SK-N-SH (cell line): ENCODE data around the gene PRRT4. TPM values are rescaled to one million over a fixed set of nuclear protein-coding genes. Genes with fewer than 3 reads are reported as not detected.

Experiments used
- CTCF ChIA-PET: fragments of 300-600, 350-600 bp; formaldehyde crosslinking; extraction: SDS; loops from one replicate; lab custom pipeline; 2021; lab: Yijun Ruan, JAX
- POLR2A ChIA-PET: fragments of 350-600 bp; sonication (Branson Sonifier 250); formaldehyde crosslinking; extraction: SDS; loops from one replicate; lab custom pipeline; 2020; ENCODE audit warnings: antibody characterized with exemption, inconsistent platforms; lab: Yijun Ruan, JAX
- DNase-seq: peaks from one replicate; pipeline ENCODE4 v3.0.0; 2012
- H2AFZ ChIP-seq: fragments of 200-600 bp; sonication (generic); 2 replicates; pipeline ENCODE4 v1.8.1; 2016; ENCODE audit warnings: antibody characterized with exemption, mild to moderate bottlenecking, low read depth
- H3F3A ChIP-seq: fragments of 200-600 bp; sonication (generic); replicated peaks from 2 replicates; pipeline ENCODE3; 2016; ENCODE audit warnings: antibody characterized with exemption, mild to moderate bottlenecking; ENCODE audit not compliant: insufficient read depth
- H3K27ac ChIP-seq, 2 experiments: fragments of 200-500 bp in 1 of 2; fragments of 200-600 bp in 1 of 2; sonication (Bioruptor generic) in 1 of 2; sonication (generic), shearing (Covaris generic) in 1 of 2; 2 replicates each; pipeline versions ENCODE4 v1.5.1 to v1.6.1; 2014 to 2016; ENCODE audit warnings: low read depth in 2 of 2, inconsistent platforms in 1 of 2, low read length in 1 of 2, mild to moderate bottlenecking in 1 of 2, mixed read lengths in 1 of 2
- H3K27me3 ChIP-seq: fragments of 200-600 bp; sonication (generic), shearing (Covaris generic); 2 replicates; pipeline ENCODE4 v1.6.1; 2016; ENCODE audit warnings: mixed run types; ENCODE audit not compliant: insufficient read depth
- H3K36me3 ChIP-seq, 2 experiments: fragments of 200-500 bp in 1 of 2; fragments of 200-600 bp in 1 of 2; sonication (Bioruptor generic) in 1 of 2; sonication (generic) in 1 of 2; replicated peaks in 1 of 2; 2 replicates each; pipeline versions ENCODE3 to v1.5.1; 2014 to 2016; ENCODE audit warnings: low read length in 1 of 2, mild to moderate bottlenecking in 1 of 2; ENCODE audit not compliant: insufficient read depth in 2 of 2, control insufficient read depth in 1 of 2
- H3K4me1 ChIP-seq, 2 experiments: fragments of 200-500 bp in 1 of 2; fragments of 200-600 bp in 1 of 2; sonication (Bioruptor generic) in 1 of 2; sonication (generic), shearing (Covaris generic) in 1 of 2; 2 replicates each; pipeline versions ENCODE4 v1.5.1 to v1.6.1; 2014 to 2016; ENCODE audit warnings: low read depth in 1 of 2, low read length in 1 of 2, mixed run types in 1 of 2; ENCODE audit not compliant: insufficient read depth in 2 of 2, control insufficient read depth in 1 of 2
- H3K4me2 ChIP-seq: fragments of 200-600 bp; sonication (generic), shearing (Covaris generic); 2 replicates; pipeline ENCODE4 v1.6.1; 2017; ENCODE audit warnings: mixed run types
- H3K4me3 ChIP-seq, 2 experiments: fragments of 200-500 bp in 1 of 2; fragments of 200-600 bp in 1 of 2; sonication (Bioruptor generic) in 1 of 2; sonication (generic), shearing (Covaris generic) in 1 of 2; 2 replicates each; pipeline versions ENCODE4 v1.5.1 to v1.8.1; 2014 to 2016; ENCODE audit warnings: low read depth in 2 of 2, inconsistent platforms in 1 of 2, low read length in 1 of 2, mild to moderate bottlenecking in 1 of 2, mixed read lengths in 1 of 2, moderate library complexity in 1 of 2
- H3K79me2 ChIP-seq: fragments of 200-600 bp; sonication (generic); 2 replicates; pipeline ENCODE4 v1.8.1; 2017; ENCODE audit warnings: mild to moderate bottlenecking; ENCODE audit not compliant: insufficient read depth
- H3K9ac ChIP-seq: fragments of 200-600 bp; sonication (generic); 2 replicates; pipeline ENCODE4 v1.6.1; 2017; ENCODE audit warnings: mixed run types
- H3K9me2 ChIP-seq: fragments of 200-600 bp; sonication (generic); 2 replicates; pipeline ENCODE4 v1.6.1; 2017; ENCODE audit warnings: mixed run types
- H3K9me3 ChIP-seq: fragments of 200-600 bp; sonication (generic); 2 replicates; pipeline ENCODE4 v1.6.1; 2017; ENCODE audit warnings: mixed run types, mild to moderate bottlenecking, moderate library complexity
- H4K20me1 ChIP-seq: fragments of 200-600 bp; sonication (generic); 2 replicates; pipeline ENCODE4 v1.6.1; 2017; ENCODE audit warnings: mild to moderate bottlenecking, mixed run types; ENCODE audit not compliant: insufficient read depth
- EP300 ChIP-seq, 2 experiments: IDR thresholded peaks; 2 replicates each; pipeline versions ENCODE4 v1.4.0 to v1.6.1; 2012; ENCODE audit warnings: borderline replicate concordance in 1 of 2, low read depth in 1 of 2, low read length in 1 of 2
- FOSL2 ChIP-seq: IDR thresholded peaks from 2 replicates; pipeline ENCODE4 v1.4.0; 2012; ENCODE audit warnings: low read depth, mild to moderate bottlenecking, moderate library complexity, borderline replicate concordance
- FOXJ3 ChIP-seq: sonication (generic); formaldehyde crosslinking; IDR thresholded peaks from 2 replicates; pipeline ENCODE4 v1.5.1; 2020; ENCODE audit warnings: mild to moderate bottlenecking, missing genetic modification reagents
- FOXM1 ChIP-seq: IDR thresholded peaks from 2 replicates; pipeline ENCODE4 v1.4.0; 2012; ENCODE audit warnings: low read depth, mild to moderate bottlenecking
- GABPA ChIP-seq: IDR thresholded peaks from 2 replicates; pipeline ENCODE4 v1.4.0; 2012; ENCODE audit warnings: low read depth, mild to moderate bottlenecking
- NRF1 ChIP-seq: IDR thresholded peaks from 2 replicates; pipeline ENCODE4 v1.6.1; 2012; ENCODE audit warnings: low read depth, mild to moderate bottlenecking, low read length
- RCOR1 ChIP-seq: fragments of 150-350 bp; IDR thresholded peaks from 2 replicates; pipeline ENCODE4 v1.6.1; 2017; ENCODE audit warnings: antibody characterized with exemption, low read length
- TCF12 ChIP-seq: IDR thresholded peaks from 2 replicates; pipeline ENCODE4 v1.4.0; 2012
- WGBS: methylation state at CpG from one replicate; pipeline ENCODE4 v1.1.6; 2017; ENCODE audit warnings: low lambda C conversion rate; 5-methylcytosine and 5-hydroxymethylcytosine counted together
- polyA plus RNA-seq, 3 experiments: library from polyadenylated mRNA; depleted of rRNA; stranded (reverse); fragments of >200 nt; gene quantifications; 2 replicates each; pipeline ENCODE4 v1.2.3, GENCODE V29; 2012
- TF ChIP-seq, protein P1 (sequence below): fragments of 150-350 bp; IDR thresholded peaks from 2 replicates; pipeline ENCODE4 v1.6.1; 2017; ENCODE audit warnings: antibody characterized with exemption, low read length, low read depth, borderline replicate concordance

PRRT4 gene
- polyA plus RNA-seq, 1 of the 3 experiments (the other 2 are of a cell fraction): 1.5 TPM

GRCh38 chr7:128362670-128363069, 1.2 kb upstream of the PRRT4 start:
- TF ChIP-seq NRF1: no peak
- TF ChIP-seq, protein P1, sequence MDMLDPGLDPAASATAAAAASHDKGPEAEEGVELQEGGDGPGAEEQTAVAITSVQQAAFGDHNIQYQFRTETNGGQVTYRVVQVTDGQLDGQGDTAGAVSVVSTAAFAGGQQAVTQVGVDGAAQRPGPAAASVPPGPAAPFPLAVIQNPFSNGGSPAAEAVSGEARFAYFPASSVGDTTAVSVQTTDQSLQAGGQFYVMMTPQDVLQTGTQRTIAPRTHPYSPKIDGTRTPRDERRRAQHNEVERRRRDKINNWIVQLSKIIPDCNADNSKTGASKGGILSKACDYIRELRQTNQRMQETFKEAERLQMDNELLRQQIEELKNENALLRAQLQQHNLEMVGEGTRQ: no peak
- TF ChIP-seq RCOR1: no peak
- TF ChIP-seq FOXM1: no peak
- no peak for TF ChIP-seq TCF12
- no peak for TF ChIP-seq FOSL2
- H3K36me3 ChIP-seq: no peaks in the 10 kb centered on the region
- no peaks in the 10 kb centered on the region for H3K9me3 ChIP-seq
- H2AFZ ChIP-seq: no peak overlapping the region
- no peaks in the 10 kb centered on the region for H4K20me1 ChIP-seq
- H3K4me1 ChIP-seq: peaks cover 0 to 60% of the 10 kb centered on the region in 2 experiments; a peak in 2 of 4 replicates
- POLR2A ChIA-PET: interaction anchor here (1.1 to 3.9 kb wide), 3 partner anchors 13 to 24 kb away, joined by 4 to 32 read pairs (median 6); no protein-coding TSS in a partner anchor
- no peaks in the 10 kb centered on the region for H3K79me2 ChIP-seq
- H3K9ac ChIP-seq: no peak overlapping the region
- 69% methylated on average over 4 of the region's 4 CpGs for WGBS
- peaks cover 5% of the 10 kb centered on the region for H3F3A ChIP-seq
- CTCF ChIA-PET: interaction anchor here (0.9 to 20.2 kb wide), 6 partner anchors 11 to 64 kb away, joined by 4 to 493 read pairs (median 14); partner anchors contain the start of gene RBM28
- peaks cover 46% of the 10 kb centered on the region for H3K27me3 ChIP-seq
- no peaks in the 10 kb centered on the region for H3K9me2 ChIP-seq
- H3K4me3 ChIP-seq: no peak overlapping the region
- H3K4me2 ChIP-seq: no peak overlapping the region
- peak overlapping the region in 1 of 2 experiments; percentile 100; a peak in 2 of 4 replicates for H3K27ac ChIP-seq
- DNase-seq: no peak

DNA sequence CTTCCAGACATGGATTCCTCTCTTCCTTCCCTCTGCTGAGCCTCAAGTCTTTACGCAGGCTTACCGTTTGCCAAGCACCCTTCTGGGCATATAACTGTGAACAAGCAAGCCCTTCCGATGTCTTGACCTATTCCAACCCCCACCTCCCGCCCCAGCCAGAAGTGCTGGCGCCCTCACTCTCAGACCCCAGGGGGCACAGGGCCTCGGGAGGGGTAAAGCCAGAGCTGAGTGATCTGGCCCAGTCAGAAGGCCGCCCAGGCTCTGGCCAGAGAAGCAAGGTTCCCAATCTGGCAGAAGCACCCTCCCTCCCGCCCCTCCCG, 1.2 kb downstream of the PRRT4 start:
- Histone ChIP-seq H3K27me3 (peaks cover 43% of the 10 kb centered on the region), H3K4me2 (no peak overlapping the region), H3K9me2 (no peaks in the 10 kb centered on the region), H3K79me2 (no peaks in the 10 kb centered on the region), H3K4me1 (peaks cover 0 to 76% of the 10 kb centered on the region in 2 experiments; a peak in 2 of 4 replicates), H2AFZ (no peak overlapping the region), H3F3A (peaks cover 5% of the 10 kb centered on the region), H4K20me1 (no peaks in the 10 kb centered on the region), H3K36me3 (no peaks in the 10 kb centered on the region), H3K9ac (no peak overlapping the region), H3K27ac (peak overlapping the region in 1 of 2 experiments; percentile 100; a peak in 3 of 4 replicates), H3K9me3 (no peaks in the 10 kb centered on the region), H3K4me3 (peak overlapping the region in 1 of 2 experiments; percentile 54; a peak in 2 of 4 replicates)
- TF ChIP-seq EP300 (IDR thresholded peaks at IDR 0.05; ENCODE audit: borderline replicate concordance in 1 of 2, low read depth in 1 of 2, low read length in 1 of 2): no peak
- TF ChIP-seq, protein P1: no peak
- TF ChIP-seq GABPA: no peak
- peak; percentile 69 for TF ChIP-seq FOXJ3 (CRISPR knock-in tag)
- no peak for DNase-seq
- ChIA-PET CTCF (interaction anchor here (1.3 to 20.2 kb wide), 4 partner anchors 13 to 157 kb away, joined by 3 to 493 read pairs (median 230); partner anchors contain the start of gene RBM28), POLR2A (interaction anchor here (0.6 to 3.9 kb wide), 9 partner anchors 11 to 240 kb away, joined by 3 to 32 read pairs (median 4); partner anchors contain the start of gene RBM28)
- 44% methylated on average over 9 of the region's 9 CpGs for WGBS
